K562 (cell line): ENCODE results near the gene ATRX. TPM values are rescaled to one million over a fixed set of nuclear protein-coding genes. Genes with fewer than 3 reads are reported as not detected.

ENCODE experiments used
- ATAC-seq: fragments of 200-7000 bp; cut with Tn5 transposase; 3 replicates; pipeline ENCODE4 v1.9.1; 2020; ENCODE audit warnings: moderate library complexity
- BruUV-seq: library from RNA; stranded (reverse); fragments of 400-500 nt; replicated peaks from 2 replicates; lab custom pipeline; 2021; lab: Mats Ljungman, UMichigan
- CTCF ChIA-PET: fragments of 300-600 bp; formaldehyde crosslinking; extraction: SDS; loops from one replicate; lab custom pipeline; 2021; ENCODE audit warnings: low intra/inter-chr PET ratio; lab: Yijun Ruan, JAX
- POLR2A ChIA-PET: fragments of 300-600, 350-650 bp; sonication (Branson Sonifier 250); formaldehyde crosslinking; extraction: SDS; loops from one replicate; lab custom pipeline; 2021; ENCODE audit warnings: antibody characterized with exemption, inconsistent platforms; lab: Yijun Ruan, JAX
- DNase-seq, 4 experiments: peaks; one replicate each; pipeline versions ENCODE4 v3.0.0 to v3.0.0-alpha.2; 2011 to 2018; ENCODE audit warnings: low spot score in 3 of 4, mixed read lengths in 3 of 4; ENCODE audit errors: extremely low read depth in 1 of 4
- FAIRE-seq: peaks from 2 replicates; lab custom pipeline; 2011; peaks lifted over from hg19 to GRCh38; lab: Jason Lieb, UNC
- H2AFZ ChIP-seq: 2 replicates; pipeline ENCODE4 v1.6.0; 2011; ENCODE audit warnings: low read depth, low read length, control low read depth, inconsistent platforms
- H3K27ac ChIP-seq: fragments of 200-600 bp; 3 replicates; pipeline ENCODE4 v1.8.0; 2011; ENCODE audit warnings: low read depth, mild to moderate bottlenecking, control low read depth, inconsistent platforms, low read length, moderate library complexity, mixed read lengths; ENCODE audit errors: extremely low read depth
- H3K27me3 ChIP-seq, 2 experiments: fragments of 300-600 bp in 1 of 2; 2 replicates in 1 of 2; 3 replicates in 1 of 2; pipeline versions ENCODE4 v1.6.0 to v1.8.0; 2011; ENCODE audit warnings: inconsistent platforms in 2 of 2, low read length in 2 of 2, mild to moderate bottlenecking in 1 of 2, mixed read lengths in 1 of 2, moderate library complexity in 1 of 2; ENCODE audit not compliant: control insufficient read depth in 2 of 2, insufficient read depth in 2 of 2
- H3K36me3 ChIP-seq: fragments of 300-600 bp; 3 replicates; pipeline ENCODE4 v1.8.0; 2011; ENCODE audit warnings: mild to moderate bottlenecking, low read length, inconsistent platforms; ENCODE audit not compliant: control insufficient read depth, insufficient read depth
- H3K4me1 ChIP-seq, 2 experiments: fragments of 200-600 bp in 1 of 2; replicated peaks in 1 of 2; 2 replicates in 1 of 2; 3 replicates in 1 of 2; pipeline versions ENCODE4 v1.5.1 to v1.8.0; 2011; ENCODE audit warnings: inconsistent platforms in 2 of 2, low read length in 2 of 2, mild to moderate bottlenecking in 1 of 2, mixed read lengths in 1 of 2, moderate library complexity in 1 of 2; ENCODE audit not compliant: control insufficient read depth in 2 of 2, insufficient read depth in 2 of 2
- H3K4me2 ChIP-seq: 2 replicates; pipeline ENCODE4 v1.6.1; 2011; ENCODE audit warnings: low read length, control low read depth, inconsistent platforms, mixed read lengths; ENCODE audit not compliant: insufficient read depth
- H3K4me3 ChIP-seq: fragments of 200-600 bp; sonication (generic), shearing (Covaris generic); 2 replicates; pipeline ENCODE4 v1.5.1; 2016; ENCODE audit warnings: control low read depth, inconsistent platforms
- H3K79me2 ChIP-seq: fragments of 200-600 bp; 3 replicates; pipeline ENCODE4 v1.8.0; 2011; ENCODE audit warnings: low read length, inconsistent platforms; ENCODE audit not compliant: control insufficient read depth, insufficient read depth
- H3K9ac ChIP-seq, 2 experiments: 2 replicates each; pipeline versions ENCODE4 v1.6.0 to v1.6.1; 2011; ENCODE audit warnings: low read depth in 2 of 2, low read length in 2 of 2, control low read depth in 1 of 2, inconsistent platforms in 1 of 2, mild to moderate bottlenecking in 1 of 2, mixed read lengths in 1 of 2; ENCODE audit not compliant: insufficient read depth in 1 of 2
- H3K9me1 ChIP-seq: one replicate; pipeline ENCODE4 v1.6.0; 2011; ENCODE audit warnings: inconsistent platforms, mild to moderate bottlenecking, low read length, moderate library complexity; ENCODE audit not compliant: control insufficient read depth, insufficient read depth
- H3K9me3 ChIP-seq: replicated peaks from 2 replicates; pipeline ENCODE4 v1.5.1; 2011; ENCODE audit warnings: low read depth, low read length, inconsistent platforms; ENCODE audit not compliant: control insufficient read depth, insufficient read depth
- H4K20me1 ChIP-seq: replicated peaks from 2 replicates; pipeline ENCODE4 v1.6.1; 2011; ENCODE audit warnings: low read length, inconsistent platforms, mixed read lengths; ENCODE audit not compliant: control insufficient read depth, insufficient read depth
- CEBPG ChIP-seq, 3 experiments: fragments of 200-800 bp in 1 of 3; sonication (Bioruptor generic) in 1 of 3; sonication (generic) in 1 of 3; formaldehyde crosslinking in 1 of 3; IDR thresholded peaks in 2 of 3; conservative IDR thresholded peaks in 1 of 3; 2 replicates each; pipeline versions ENCODE4 v1.6.1 to v1.8.0; 2016 to 2022; ENCODE audit warnings: missing compliant biosample characterization in 2 of 3, missing genetic modification characterization in 2 of 3, mild to moderate bottlenecking in 1 of 3, missing genetic modification reagents in 1 of 3
- HOMEZ ChIP-seq: fragments of 250-450 bp; sonication (Bioruptor Pico); IDR thresholded peaks from 2 replicates; pipeline ENCODE4 v1.4.0; 2020; ENCODE audit warnings: mild to moderate bottlenecking, moderate library complexity
- HOXB6 ChIP-seq: fragments of 250-450 bp; sonication (Bioruptor Pico); IDR thresholded peaks from 2 replicates; pipeline ENCODE4 v1.5.1; 2022; ENCODE audit warnings: mild to moderate bottlenecking, borderline replicate concordance
- ILF3 ChIP-seq: fragments of 450-650 bp; IDR thresholded peaks from 2 replicates; pipeline ENCODE4 v1.6.1; 2018; ENCODE audit warnings: antibody characterized with exemption, mild to moderate bottlenecking, moderate library complexity, borderline replicate concordance
- MEF2A ChIP-seq: IDR thresholded peaks from 2 replicates; pipeline ENCODE4 v1.6.1; 2011; ENCODE audit warnings: low read depth, mild to moderate bottlenecking, low read length, moderate library complexity; ENCODE audit not compliant: control insufficient read depth
- PHB2 ChIP-seq: fragments of 450-650 bp; IDR thresholded peaks from 2 replicates; pipeline ENCODE4 v1.6.1; 2017; ENCODE audit warnings: low read depth
- PRMT5 ChIP-seq: sonication (generic); formaldehyde crosslinking; IDR thresholded peaks from 2 replicates; pipeline ENCODE4 v1.5.0; 2020; ENCODE audit warnings: missing genetic modification reagents
- SMAD3 ChIP-seq: fragments of 450-650 bp; formaldehyde crosslinking; conservative IDR thresholded peaks from 2 replicates; pipeline ENCODE4 v1.4.0; 2020; ENCODE audit warnings: mild to moderate bottlenecking
- SMC3 ChIP-seq: conservative IDR thresholded peaks from 2 replicates; pipeline ENCODE4 v1.6.1; 2011; ENCODE audit warnings: low read depth, low read length, improper control_type of control experiment; ENCODE audit not compliant: insufficient read depth
- STAG1 ChIP-seq: sonication (generic); formaldehyde crosslinking; IDR thresholded peaks from 2 replicates; pipeline ENCODE4 v1.5.0; 2020; ENCODE audit warnings: missing genetic modification reagents, borderline replicate concordance
- TAF15 ChIP-seq: fragments of 200-400 bp; formaldehyde crosslinking; IDR thresholded peaks from 2 replicates; pipeline ENCODE4 v1.6.1; 2017; ENCODE audit warnings: mild to moderate bottlenecking, low read depth, low read length, moderate library complexity
- TAF7 ChIP-seq: fragments of 450-650 bp; IDR thresholded peaks from 2 replicates; pipeline ENCODE4 v1.6.1; 2016; ENCODE audit warnings: missing genetic modification characterization, missing compliant biosample characterization
- THAP7 ChIP-seq: fragments of 250-450 bp; sonication (Bioruptor Pico); IDR thresholded peaks from 2 replicates; pipeline ENCODE4 v1.5.0; 2021
- ZBTB33 ChIP-seq: sonication (generic); formaldehyde crosslinking; IDR thresholded peaks from 2 replicates; pipeline ENCODE4 v1.8.1; 2023; ENCODE audit warnings: mild to moderate bottlenecking, missing genetic modification reagents
- ZNF77 ChIP-seq: fragments of 250-450 bp; sonication (Bioruptor Pico); IDR thresholded peaks from 2 replicates; pipeline ENCODE4 v1.5.0; 2020
- ZNF780A ChIP-seq: fragments of 250-450 bp; sonication (Bioruptor Pico); IDR thresholded peaks from 2 replicates; pipeline ENCODE4 v1.5.0; 2021; ENCODE audit warnings: mild to moderate bottlenecking
- WGBS: fragments of 100-300 bp; shearing (Covaris generic); methylation state at CpG from one replicate; pipeline ENCODE4 v1.1.6; 2016; ENCODE audit warnings: low coverage, mixed read lengths; ENCODE audit not compliant: insufficient coverage; ENCODE audit errors: missing lambda C conversion rate; 5-methylcytosine and 5-hydroxymethylcytosine counted together
- in situ Hi-C: fragments of 300-500 bp; cut with MboI; formaldehyde crosslinking; loops from 4 replicates; pipeline ENCODE4 v1.15.0; 2018; ENCODE audit warnings: inconsistent platforms, mixed read lengths
- intact Hi-C: fragments of 100-400 bp; cut with micrococcal nuclease; formaldehyde crosslinking; loops from 2 replicates; pipeline ENCODE4 v1.14.2; 2022
- polyA plus RNA-seq, 8 experiments: library from polyadenylated mRNA; depleted of rRNA in 4 of 8; stranded (reverse) in 5 of 8; unstranded in 3 of 8; fragments of >200 nt; fragmentation: Nextera tagmentation in 2 of 8; fragmentation: Illumina TruSeq in 1 of 8; extraction: Ambion mirVana in 2 of 8; extraction: Trizol in 1 of 8; gene quantifications; 2 replicates each; pipeline versions ENCODE4 v1.2.1 to v1.2.3, GENCODE V29; 2011 to 2014; ENCODE audit warnings: inconsistent platforms in 1 of 8, missing spikeins in 1 of 8
- total RNA-seq, 7 experiments: library from RNA; depleted of rRNA in 6 of 7; stranded (reverse); fragments of >200 nt in 6 of 7; fragmentation: Illumina TruSeq in 2 of 7; extraction: Trizol in 2 of 7; gene quantifications; 2 replicates each; pipeline versions ENCODE4 v1.2.1 to v1.2.3, GENCODE V29; 2011 to 2021; ENCODE audit warnings: low replicate concordance in 1 of 7

The ATRX gene
- total and polyA plus RNA-seq, 9 of the 15 experiments (the other 6 are each of a cell fraction or from before 2014, with no cell fraction given), result 7.7 to 23.1 (median 20.2) TPM

- CTCF ChIA-PET, result no interaction called here
- no peaks in the 10 kb centered on the region for H3K9me1 ChIP-seq
- H3K9ac ChIP-seq, result no peak overlapping the region
- H3K4me1 ChIP-seq, result no peaks in the 10 kb centered on the region
- no peak overlapping the region for H3K27ac ChIP-seq
- H3K27me3 ChIP-seq, result no peaks in the 10 kb centered on the region
- no peaks in the 10 kb centered on the region for H3K79me2 ChIP-seq
- H3K36me3 ChIP-seq, result peaks cover 8% of the 10 kb centered on the region; the same call in 2 of the 3 replicates
- H3K9me3 ChIP-seq, result no peaks in the 10 kb centered on the region
- H3K4me3 ChIP-seq, result no peak overlapping the region
- no peak overlapping the region for H3K4me2 ChIP-seq
- DNase-seq (no peak), FAIRE-seq (no peak), ATAC-seq (no peak)
- in situ Hi-C loops (no loop called here), intact Hi-C loops (no loop called here)
- H4K20me1 ChIP-seq, result no peaks in the 10 kb centered on the region
- POLR2A ChIA-PET, result no interaction called here
- H2AFZ ChIP-seq, result no peak overlapping the region
- 25% methylated on average over 1 of the region's 1 CpG for WGBS
- BruUV-seq, result no TSS peak
- TF ChIP-seq MEF2A (no peak), THAP7 (no peak), ZNF780A (no peak), HOXB6 (CRISPR knock-in tag) (no peak), ZBTB33 (CRISPR knock-in tag) (no peak), ILF3 (no peak), CEBPG (CRISPR knock-in tag; IDR thresholded peaks at IDR 0.05) (no peak), CEBPG (tag; conservative IDR thresholded peaks at IDR 0.05 in 1 of 2, IDR thresholded peaks at IDR 0.05 in 1 of 2) (no peak), PHB2 (no peak), TAF15 (no peak), PRMT5 (no peak), SMAD3 (no peak), HOMEZ (CRISPR knock-in tag) (no peak), STAG1 (CRISPR knock-in tag) (no peak), SMC3 (no peak), TAF7 (tag) (no peak), ZNF77 (CRISPR knock-in tag) (no peak)
Measured at GRCh38 chrX:77510007-77510406, 276.0 kb downstream of the ATRX start.
